Naive B cell (primary cell): ENCODE data around the gene C4orf50. TPM values are rescaled to one million over a fixed set of nuclear protein-coding genes. Genes with fewer than 3 reads are reported as not detected.

ENCODE experiments used
- ATAC-seq, 2 donors: fragments of 150-1000 bp; cut with Tn5 transposase; 2 replicates each; pipeline ENCODE4 v1.10.0; 2021; ENCODE audit warnings: low read depth in 2 of 2, mild to moderate bottlenecking in 2 of 2, moderate library complexity in 2 of 2
- DNase-seq: peaks from one replicate; pipeline ENCODE4 v3.0.0; 2022
- H3K27ac Mint-ChIP-seq, 6 donors: one replicate each; pipeline ENCODE4 v1.8.0; 2020 to 2022; ENCODE audit warnings: mild to moderate bottlenecking in 6 of 6, mixed read lengths in 6 of 6, moderate library complexity in 5 of 6, inconsistent platforms in 2 of 6
- H3K27me3 Mint-ChIP-seq, 3 donors: one replicate each; pipeline ENCODE4 v1.8.0; 2021 to 2022; ENCODE audit warnings: mixed read lengths in 3 of 3, mild to moderate bottlenecking in 1 of 3
- H3K36me3 Mint-ChIP-seq, 2 donors: one replicate each; pipeline ENCODE4 v1.8.0; 2020 to 2022; ENCODE audit warnings: mixed read lengths in 2 of 2, inconsistent platforms in 1 of 2, mild to moderate bottlenecking in 1 of 2
- H3K4me1 Mint-ChIP-seq, 3 donors: one replicate each; pipeline ENCODE4 v1.8.0; 2020 to 2022; ENCODE audit warnings: mixed read lengths in 3 of 3, inconsistent platforms in 1 of 3, mild to moderate bottlenecking in 1 of 3, moderate library complexity in 1 of 3
- H3K4me3 Mint-ChIP-seq, 8 donors: one replicate each; pipeline ENCODE4 v1.8.0; 2020 to 2022; ENCODE audit warnings: mild to moderate bottlenecking in 8 of 8, mixed read lengths in 8 of 8, moderate library complexity in 8 of 8, inconsistent platforms in 2 of 8
- H3K9me3 Mint-ChIP-seq, 7 donors: one replicate each; pipeline ENCODE4 v1.8.0; 2020 to 2022; ENCODE audit warnings: mixed read lengths in 7 of 7, mild to moderate bottlenecking in 5 of 7, inconsistent platforms in 2 of 7, moderate library complexity in 1 of 7
- polyA plus RNA-seq, 6 donors: library from polyadenylated mRNA; unstranded; fragments of 300-500 nt; fragmentation: Illumina TruSeq; gene quantifications; one replicate each; pipeline ENCODE4 v1.2.3, GENCODE V29; 2021; ENCODE audit warnings: low read depth in 6 of 6

Gene C4orf50
- polyA plus RNA-seq: not detected

- Mint-ChIP-seq H3K36me3 (no peaks in the 10 kb centered on the region), H3K9me3 (no peaks in the 10 kb centered on the region), H3K4me1 (no peaks in the 10 kb centered on the region), H3K27me3 (peaks cover 16 to 27% (median 24%) of the 10 kb centered on the region in 3 donors), H3K27ac (no peak within 1 kb of the TSS), H3K4me3 (no peak within 1 kb of the TSS)
- ATAC-seq: no peak
- no peak for DNase-seq
Observed at GRCh38 chr4:6018331-6018730, at the start of gene C4orf50. TSS of gene C4orf50 (minus strand) at chr4:6018431.

GRCh38 chr4:6065934-6066590 is 47.8 kb upstream of the C4orf50 start:
- ATAC-seq (no peak), DNase-seq (no peak)
- peaks cover 0 to 5% (median 4%) of the 10 kb centered on the region in 7 donors for H3K9me3 Mint-ChIP-seq
- no peak overlapping the region for H3K27ac Mint-ChIP-seq
- peak overlapping the region in 1 of 8 donors; percentile 62 for H3K4me3 Mint-ChIP-seq
- no peaks in the 10 kb centered on the region for H3K4me1 Mint-ChIP-seq
- H3K36me3 Mint-ChIP-seq: no peaks in the 10 kb centered on the region
- H3K27me3 Mint-ChIP-seq: peaks cover 5 to 21% (median 18%) of the 10 kb centered on the region in 3 donors

- DNase-seq (no peak), ATAC-seq (no peak)
- H3K36me3 Mint-ChIP-seq: no peaks in the 10 kb centered on the region
- peaks cover 0 to 13% (median 4%) of the 10 kb centered on the region in 7 donors for H3K9me3 Mint-ChIP-seq
- no peaks in the 10 kb centered on the region for H3K4me1 Mint-ChIP-seq
- no peak overlapping the region for H3K27ac Mint-ChIP-seq
- peaks cover 5 to 21% (median 18%) of the 10 kb centered on the region in 3 donors for H3K27me3 Mint-ChIP-seq
- no peak overlapping the region for H3K4me3 Mint-ChIP-seq
Observed at GRCh38 chr4:6065166-6065565, 46.9 kb upstream of the C4orf50 start.

DNA sequence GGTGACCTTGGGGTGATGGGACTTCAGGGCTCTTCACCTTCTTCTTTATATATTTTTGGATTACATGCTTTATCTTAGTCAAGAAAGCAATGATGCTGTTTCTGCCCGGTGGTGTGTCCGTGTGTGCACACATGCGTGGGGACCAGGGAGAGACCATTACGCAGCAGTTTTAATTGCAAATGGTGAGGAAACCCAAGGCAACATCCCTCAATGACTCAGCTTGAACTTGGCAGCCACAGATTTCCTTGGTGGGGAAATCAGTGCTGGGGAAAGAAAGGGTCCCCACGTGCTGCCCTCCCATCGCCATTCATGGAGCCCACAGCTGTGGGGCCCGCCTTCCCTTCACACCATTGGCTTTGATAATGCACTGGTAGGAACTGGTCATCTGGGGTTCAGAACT is 46.2 kb upstream of the C4orf50 start:
- ATAC-seq (no peak), DNase-seq (no peak)
- H3K4me1 Mint-ChIP-seq: no peaks in the 10 kb centered on the region
- no peak overlapping the region for H3K4me3 Mint-ChIP-seq
- H3K9me3 Mint-ChIP-seq: peaks cover 0 to 17% (median 5%) of the 10 kb centered on the region in 7 donors
- no peaks in the 10 kb centered on the region for H3K36me3 Mint-ChIP-seq
- H3K27ac Mint-ChIP-seq: no peak overlapping the region
- H3K27me3 Mint-ChIP-seq: peaks cover 5 to 21% (median 12%) of the 10 kb centered on the region in 3 donors

DNA sequence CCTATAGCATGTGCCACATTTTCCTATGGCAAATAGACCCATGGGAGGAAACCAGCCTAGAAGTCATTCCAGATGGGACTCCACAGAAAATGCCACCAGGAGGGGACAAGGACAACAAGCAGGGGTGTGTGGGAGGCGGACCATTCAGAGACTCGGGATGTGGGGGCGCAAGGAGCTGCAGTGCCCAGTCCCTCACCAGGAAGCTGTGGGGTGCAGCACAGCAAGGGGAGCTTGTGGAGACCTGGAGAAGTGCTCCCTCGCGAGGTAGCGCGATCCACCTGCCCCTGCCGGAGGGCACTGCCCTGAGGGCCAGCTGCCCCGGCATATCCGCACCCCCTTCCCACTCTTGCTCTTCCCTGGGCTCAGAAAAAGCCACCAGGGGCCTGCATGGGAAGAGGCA is 45.5 kb upstream of the C4orf50 start:
- no peak overlapping the region for H3K27ac Mint-ChIP-seq
- DNase-seq: no peak
- H3K27me3 Mint-ChIP-seq: peaks cover 5 to 21% (median 11%) of the 10 kb centered on the region in 3 donors
- ATAC-seq: no peak
- H3K4me3 Mint-ChIP-seq: no peak overlapping the region
- no peaks in the 10 kb centered on the region for H3K36me3 Mint-ChIP-seq
- H3K4me1 Mint-ChIP-seq: no peaks in the 10 kb centered on the region
- H3K9me3 Mint-ChIP-seq: peaks cover 0 to 24% (median 10%) of the 10 kb centered on the region in 7 donors

- Mint-ChIP-seq H3K36me3 (no peaks in the 10 kb centered on the region), H3K27me3 (peaks cover 0 to 10% (median 9%) of the 10 kb centered on the region in 3 donors), H3K27ac (no peak overlapping the region), H3K4me1 (no peaks in the 10 kb centered on the region), H3K9me3 (peaks cover 0 to 32% (median 14%) of the 10 kb centered on the region in 7 donors), H3K4me3 (no peak overlapping the region)
- ATAC-seq (no peak), DNase-seq (no peak)
Observed at GRCh38 chr4:6062133-6062532, 43.9 kb upstream of the C4orf50 start.

DNA sequence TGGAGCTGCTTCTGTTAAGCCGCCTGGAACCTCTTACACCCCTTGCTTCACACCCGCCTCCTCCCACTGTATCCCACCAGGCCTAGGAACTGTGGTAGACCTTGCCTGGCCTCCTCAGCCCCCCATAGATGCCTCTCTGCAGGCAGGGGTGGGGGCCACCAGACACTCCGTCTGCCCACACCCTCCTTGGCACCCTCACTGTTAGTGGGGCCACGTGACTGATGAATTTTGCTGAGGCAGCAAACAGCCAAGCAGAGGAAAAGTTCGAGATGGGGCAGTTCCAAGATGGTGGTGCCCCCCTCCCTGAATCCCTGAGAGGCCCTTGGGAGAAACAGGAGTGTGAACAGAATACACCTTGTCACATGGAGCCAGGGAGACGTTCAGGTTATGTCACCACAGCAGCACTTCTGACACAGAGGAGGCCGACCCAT is 41.2 kb upstream of the C4orf50 start:
- no peaks in the 10 kb centered on the region for H3K36me3 Mint-ChIP-seq
- peaks cover 0 to 32% (median 14%) of the 10 kb centered on the region in 7 donors for H3K9me3 Mint-ChIP-seq
- no peaks in the 10 kb centered on the region for H3K4me1 Mint-ChIP-seq
- H3K27me3 Mint-ChIP-seq: no peaks in the 10 kb centered on the region
- no peak for DNase-seq
- no peak for ATAC-seq
- no peak overlapping the region for H3K27ac Mint-ChIP-seq
- H3K4me3 Mint-ChIP-seq: no peak overlapping the region

DNA sequence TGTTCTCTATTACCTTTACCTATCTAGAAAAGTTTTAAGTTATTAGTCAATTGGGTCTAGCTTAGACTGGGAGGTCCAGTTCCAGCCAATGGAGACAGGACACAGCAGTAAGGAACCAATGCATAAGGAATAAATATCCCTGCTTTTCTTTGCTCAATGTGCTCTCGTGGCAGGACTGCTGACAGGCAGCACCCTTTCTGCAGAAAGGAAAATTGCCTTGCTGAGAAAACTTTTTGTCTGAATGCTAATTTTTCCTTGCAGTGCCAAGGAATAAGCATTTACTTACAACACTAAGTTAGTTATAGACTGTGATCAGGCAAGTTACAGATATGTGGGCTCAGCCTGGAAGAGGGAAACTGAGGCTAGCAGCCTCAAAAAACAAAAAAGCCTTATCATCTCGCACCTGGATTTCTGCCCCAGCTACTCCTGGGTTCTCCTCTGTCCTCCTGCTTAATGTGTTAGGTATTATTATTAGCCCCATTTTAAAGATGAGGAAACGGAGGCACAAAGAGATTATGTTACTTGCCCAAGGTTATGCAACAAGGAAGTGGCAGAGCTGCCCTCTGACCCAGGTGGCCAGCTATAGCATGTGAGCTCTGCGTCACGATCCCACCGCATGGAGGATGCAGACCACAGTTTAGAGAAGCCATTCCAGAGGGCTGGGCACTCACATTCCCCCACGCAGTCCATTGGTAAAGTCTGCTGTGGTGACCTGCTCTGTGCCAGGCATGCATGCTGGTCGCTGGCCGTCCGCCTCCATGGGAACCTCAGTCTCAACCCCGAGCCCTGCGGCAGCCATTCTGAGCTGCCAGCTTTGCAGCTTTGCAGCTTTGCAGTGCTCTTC is 40.5 kb upstream of the C4orf50 start:
- ATAC-seq: no peak
- no peaks in the 10 kb centered on the region for H3K36me3 Mint-ChIP-seq

GRCh38 chr4:6056976-6057766 is 38.9 kb upstream of the C4orf50 start:
- Mint-ChIP-seq H3K9me3 (peaks cover 0 to 32% (median 14%) of the 10 kb centered on the region in 7 donors), H3K27me3 (peaks cover 0 to 4% (median 0%) of the 10 kb centered on the region in 3 donors), H3K27ac (no peak overlapping the region), H3K36me3 (no peaks in the 10 kb centered on the region), H3K4me3 (no peak overlapping the region), H3K4me1 (no peaks in the 10 kb centered on the region)
- ATAC-seq: no peak
- DNase-seq: no peak

More for the DNA sequence above, 40.5 kb upstream of the C4orf50 start:
- Mint-ChIP-seq H3K27me3 (no peaks in the 10 kb centered on the region), H3K4me1 (no peaks in the 10 kb centered on the region), H3K27ac (no peak overlapping the region), H3K9me3 (peaks cover 0 to 32% (median 14%) of the 10 kb centered on the region in 7 donors), H3K4me3 (peak overlapping the region in 1 of 8 donors; percentile 22)
- DNase-seq: no peak

DNA sequence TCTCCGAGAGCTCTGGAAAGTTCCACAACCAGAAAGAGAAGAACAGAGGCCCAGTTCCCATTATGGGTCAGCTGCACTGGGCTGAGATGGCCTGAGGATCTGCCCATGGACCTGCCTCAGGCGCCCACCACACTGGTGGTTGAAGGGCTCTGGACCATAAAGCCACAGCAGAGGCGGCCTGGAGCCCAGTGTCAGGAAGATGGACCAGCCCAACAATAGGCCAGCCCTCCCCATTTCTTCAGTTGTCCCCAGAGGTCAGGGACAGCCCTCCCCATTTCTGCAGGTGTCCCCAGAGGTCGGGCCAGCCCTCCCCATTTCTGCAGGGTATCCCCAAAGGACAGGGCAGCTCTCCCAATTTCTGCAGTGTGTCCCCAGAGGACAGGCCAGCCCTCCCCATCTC is 37.2 kb upstream of the C4orf50 start:
- Mint-ChIP-seq H3K4me3 (no peak overlapping the region), H3K9me3 (peaks cover 0 to 22% (median 12%) of the 10 kb centered on the region in 7 donors), H3K27me3 (peaks cover 0 to 10% (median 0%) of the 10 kb centered on the region in 3 donors), H3K36me3 (no peaks in the 10 kb centered on the region), H3K27ac (no peak overlapping the region), H3K4me1 (no peaks in the 10 kb centered on the region)
- DNase-seq: no peak
- no peak for ATAC-seq

- H3K27me3 Mint-ChIP-seq: peaks cover 0 to 10% (median under 1%) of the 10 kb centered on the region in 3 donors
- no peak overlapping the region for H3K27ac Mint-ChIP-seq
- H3K4me1 Mint-ChIP-seq: no peaks in the 10 kb centered on the region
- H3K4me3 Mint-ChIP-seq: no peak overlapping the region
- DNase-seq: no peak
- peaks cover 0 to 18% (median 12%) of the 10 kb centered on the region in 7 donors for H3K9me3 Mint-ChIP-seq
- no peaks in the 10 kb centered on the region for H3K36me3 Mint-ChIP-seq
- no peak for ATAC-seq
Observed at GRCh38 chr4:6055030-6055429, 36.8 kb upstream of the C4orf50 start.

GRCh38 chr4:6054162-6054922 is 36.1 kb upstream of the C4orf50 start:
- H3K4me3 Mint-ChIP-seq: no peak overlapping the region
- no peak overlapping the region for H3K27ac Mint-ChIP-seq
- H3K4me1 Mint-ChIP-seq: no peaks in the 10 kb centered on the region
- H3K36me3 Mint-ChIP-seq: no peaks in the 10 kb centered on the region
- peaks cover 0 to 10% (median 8%) of the 10 kb centered on the region in 3 donors for H3K27me3 Mint-ChIP-seq
- peaks cover 0 to 17% (median 14%) of the 10 kb centered on the region in 7 donors for H3K9me3 Mint-ChIP-seq
- DNase-seq (no peak), ATAC-seq (no peak)
